Peyer's patch (tissue), 4 donors: ENCODE results near the gene CDC20. TPM values are rescaled to one million over a fixed set of nuclear protein-coding genes. Genes with fewer than 3 reads are reported as not detected.

ENCODE experiments used
- DNase-seq, 3 donors: peaks; one replicate each; pipeline ENCODE4 v3.0.0-alpha.2; 2017 to 2019
- H3K27ac ChIP-seq, 4 donors: fragments of 200-600 bp; sonication (generic); one replicate each; pipeline ENCODE4 v1.5.1; 2016 to 2019
- H3K27me3 ChIP-seq, 2 donors: fragments of 200-600 bp; sonication (generic); one replicate each; pipeline ENCODE4 v1.5.1; 2019
- H3K36me3 ChIP-seq, 3 donors: fragments of 200-600 bp; sonication (generic); one replicate each; pipeline ENCODE4 v1.5.1; 2016 to 2019
- H3K4me1 ChIP-seq, 4 donors: fragments of 200-600 bp; sonication (generic); one replicate each; pipeline ENCODE4 v1.5.1; 2016 to 2019
- H3K4me3 ChIP-seq, 4 donors: fragments of 200-600 bp; sonication (generic); 1 replicate in 3 of 4; 2 replicates in 1 of 4; pipeline ENCODE4 v1.5.1; 2016 to 2019; ENCODE audit warnings: mild to moderate bottlenecking in 1 of 4
- H3K9me3 ChIP-seq, 4 donors: fragments of 200-600 bp; sonication (generic); one replicate each; pipeline ENCODE4 v1.5.1; 2016 to 2019; ENCODE audit warnings: mild to moderate bottlenecking in 1 of 4
- CTCF ChIP-seq, 6 experiments: fragments of 450-650 bp in 4 of 6; fragments of 200-600 bp in 2 of 6; sonication (generic) in 1 of 6; IDR thresholded peaks; one replicate each; pipeline ENCODE4 v1.5.1; 2017 to 2019; ENCODE audit warnings: antibody characterized with exemption in 6 of 6, mild to moderate bottlenecking in 3 of 6, moderate library complexity in 1 of 6
- POLR2A ChIP-seq, 2 donors: fragments of 450-650 bp; IDR thresholded peaks; one replicate each; pipeline ENCODE4 v1.5.1; 2017; ENCODE audit warnings: antibody characterized with exemption in 2 of 2, mild to moderate bottlenecking in 2 of 2, moderate library complexity in 2 of 2
- total RNA-seq, 4 donors: library from RNA; depleted of rRNA; stranded (reverse); fragments of >200 nt; gene quantifications; one replicate each; pipeline ENCODE4 v1.1.0, GENCODE V29; 2016

Gene CDC20
- total RNA-seq, 4 donors from 2014 or later: 3.4 to 14.9 (median 6.3) TPM

GRCh38 chr1:43322506-43322905 lies 36.3 kb upstream of the CDC20 start:
- Histone ChIP-seq H3K4me1 (no peaks in the 10 kb centered on the region), H3K27ac (no peak overlapping the region), H3K27me3 (no peaks in the 10 kb centered on the region), H3K36me3 (no peaks in the 10 kb centered on the region), H3K9me3 (no peaks in the 10 kb centered on the region), H3K4me3 (no peak overlapping the region)
- TF ChIP-seq CTCF (IDR thresholded peaks at IDR 0.05) (no peak), POLR2A (IDR thresholded peaks at IDR 0.05) (no peak)
- DNase-seq: no peak

GRCh38 chr1:43324810-43325209 lies 34.0 kb upstream of the CDC20 start:
- peaks cover 0 to 1% (median 0%) of the 10 kb centered on the region in 4 donors for H3K4me1 ChIP-seq
- no peaks in the 10 kb centered on the region for H3K36me3 ChIP-seq
- no peak for DNase-seq
- no peaks in the 10 kb centered on the region for H3K27me3 ChIP-seq
- H3K4me3 ChIP-seq: no peak overlapping the region
- no peaks in the 10 kb centered on the region for H3K9me3 ChIP-seq
- TF ChIP-seq CTCF (IDR thresholded peaks at IDR 0.05) (no peak), POLR2A (IDR thresholded peaks at IDR 0.05) (no peak)
- H3K27ac ChIP-seq: no peak overlapping the region

- H3K27ac ChIP-seq: no peak overlapping the region
- no peak overlapping the region for H3K4me3 ChIP-seq
- H3K4me1 ChIP-seq: peaks cover 0 to 7% (median 0%) of the 10 kb centered on the region in 4 donors
- H3K36me3 ChIP-seq: no peaks in the 10 kb centered on the region
- no peak for DNase-seq
- H3K9me3 ChIP-seq: no peaks in the 10 kb centered on the region
- no peaks in the 10 kb centered on the region for H3K27me3 ChIP-seq
- TF ChIP-seq CTCF (IDR thresholded peaks at IDR 0.05): no peak
- TF ChIP-seq POLR2A (IDR thresholded peaks at IDR 0.05): no peak
Observed at GRCh38 chr1:43325381-43325780, 33.4 kb upstream of the CDC20 start.

- Histone ChIP-seq H3K4me1 (peaks cover 0 to 8% (median 0%) of the 10 kb centered on the region in 4 donors), H3K27me3 (no peaks in the 10 kb centered on the region), H3K4me3 (no peak overlapping the region), H3K9me3 (no peaks in the 10 kb centered on the region), H3K36me3 (no peaks in the 10 kb centered on the region), H3K27ac (no peak overlapping the region)
- no peak for DNase-seq
- TF ChIP-seq POLR2A (IDR thresholded peaks at IDR 0.05) (no peak), CTCF (IDR thresholded peaks at IDR 0.05) (no peak)
Observed at GRCh38 chr1:43327549-43328292, 31.1 kb upstream of the CDC20 start.

GRCh38 chr1:43329995-43330751 lies 28.6 kb upstream of the CDC20 start:
- Histone ChIP-seq H3K36me3 (no peaks in the 10 kb centered on the region), H3K9me3 (no peaks in the 10 kb centered on the region), H3K27me3 (no peaks in the 10 kb centered on the region), H3K4me3 (no peak overlapping the region), H3K4me1 (peaks cover 0 to 8% (median 0%) of the 10 kb centered on the region in 4 donors), H3K27ac (peak overlapping the region in 1 of 4 donors; percentile 2)
- TF ChIP-seq CTCF (IDR thresholded peaks at IDR 0.05): no peak
- TF ChIP-seq POLR2A (IDR thresholded peaks at IDR 0.05): no peak
- peak in 1 of 3 donors; percentile 55 for DNase-seq
